ENCODE results near the gene GSTO1. TPM values are rescaled to one million over a fixed set of nuclear protein-coding genes. Genes with fewer than 3 reads are reported as not detected.
A peak's percentile ranks its signal among the peaks of the same experiment; 100 is the strongest.

The GSTO1 gene
- total and polyA plus RNA-seq, 4 donors = 47.2 to 244 (median 168) TPM

GRCh38 chr10:104257235-104257634 lies 2.5 kb downstream of the GSTO1 start:
- 90 to 95% methylated on average over 5 of the region's 5 CpGs for WGBS, 2 donors
- Histone ChIP-seq H3K36me3 (ENCODE audit: control insufficient read depth in 4 of 4, insufficient read depth in 4 of 4, low read length in 4 of 4) (peaks cover 13 to 40% (median 19%) of the 10 kb centered on the region in 4 donors), H3K9ac (ENCODE audit: insufficient read depth in 1 of 2, low read length in 2 of 2) (no peak overlapping the region), H3K4me3 (no peak overlapping the region), H3K27ac (ENCODE audit: low read depth in 1 of 2, low read length in 1 of 2) (no peak overlapping the region), H3K27me3 (ENCODE audit: control insufficient read depth in 3 of 3, insufficient read depth in 3 of 3, low read length in 2 of 3) (no peaks in the 10 kb centered on the region), H3K9me3 (ENCODE audit: control insufficient read depth in 4 of 4, insufficient read depth in 3 of 4, low read length in 3 of 4) (no peaks in the 10 kb centered on the region), H3K4me1 (ENCODE audit: control insufficient read depth in 5 of 5, insufficient read depth in 5 of 5, low read length in 5 of 5) (peaks cover 0 to 30% (median 11%) of the 10 kb centered on the region in 5 donors)
- no peak for DNase-seq
- TF ChIP-seq CTCF (IDR thresholded peaks at IDR 0.05; ENCODE audit: control extremely low read depth, extremely low read depth) = no peak
- no peak for ATAC-seq (ENCODE audit: insufficient read depth, low FRiP score)

DNA sequence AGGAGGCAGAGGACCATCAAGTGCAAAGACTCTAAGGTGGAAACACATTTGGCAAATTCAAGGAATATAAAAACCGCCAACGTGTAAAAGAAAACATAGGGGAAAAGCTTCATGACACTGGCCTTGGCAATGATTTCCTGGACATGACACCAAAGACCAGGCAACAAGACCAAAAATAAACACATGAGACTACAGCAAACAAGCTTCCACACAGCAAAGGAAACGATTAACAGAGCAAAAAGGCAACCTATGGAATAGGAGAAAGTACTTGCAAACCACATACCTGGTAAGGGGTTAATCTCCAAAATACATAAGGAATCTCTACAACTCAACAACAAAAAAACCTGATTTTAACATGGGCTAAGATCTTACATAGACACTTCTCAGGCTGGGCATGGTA lies 3.5 kb downstream of the GSTO1 start:
- TF ChIP-seq CTCF (IDR thresholded peaks at IDR 0.05; ENCODE audit: control extremely low read depth, extremely low read depth) = no peak
- no peaks in the 10 kb centered on the region for H3K27me3 ChIP-seq (ENCODE audit: control insufficient read depth in 3 of 3, insufficient read depth in 3 of 3, low read length in 2 of 3)
- no peak overlapping the region for H3K27ac ChIP-seq (ENCODE audit: low read depth in 1 of 2, low read length in 1 of 2)
- peaks cover 13 to 45% (median 21%) of the 10 kb centered on the region in 4 donors for H3K36me3 ChIP-seq (ENCODE audit: control insufficient read depth in 4 of 4, insufficient read depth in 4 of 4, low read length in 4 of 4)
- WGBS, 2 donors = 67 to 92% methylated on average over 3 of the region's 3 CpGs
- no peak overlapping the region for H3K9ac ChIP-seq (ENCODE audit: insufficient read depth in 1 of 2, low read length in 2 of 2)
- no peak for DNase-seq
- no peak overlapping the region for H3K4me3 ChIP-seq
- H3K4me1 ChIP-seq (ENCODE audit: control insufficient read depth in 5 of 5, insufficient read depth in 5 of 5, low read length in 5 of 5) = peaks cover 0 to 36% (median 11%) of the 10 kb centered on the region in 5 donors
- no peaks in the 10 kb centered on the region for H3K9me3 ChIP-seq (ENCODE audit: control insufficient read depth in 4 of 4, insufficient read depth in 3 of 4, low read length in 3 of 4)
- ATAC-seq (ENCODE audit: insufficient read depth, low FRiP score) = no peak

DNA sequence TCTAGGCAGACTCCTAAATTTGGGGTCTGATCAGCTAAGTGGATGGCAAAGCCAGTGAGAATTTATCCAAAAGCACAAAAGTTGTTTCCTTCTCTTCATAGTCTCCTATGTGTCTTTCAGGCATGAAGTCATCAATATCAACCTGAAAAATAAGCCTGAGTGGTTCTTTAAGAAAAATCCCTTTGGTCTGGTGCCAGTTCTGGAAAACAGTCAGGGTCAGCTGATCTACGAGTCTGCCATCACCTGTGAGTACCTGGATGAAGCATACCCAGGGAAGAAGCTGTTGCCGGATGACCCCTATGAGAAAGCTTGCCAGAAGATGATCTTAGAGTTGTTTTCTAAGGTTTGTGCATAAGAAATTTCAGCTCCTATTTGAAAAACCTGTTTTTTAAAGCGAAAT lies 4.8 kb downstream of the GSTO1 start:
- H3K9me3 ChIP-seq (ENCODE audit: control insufficient read depth in 4 of 4, insufficient read depth in 3 of 4, low read length in 3 of 4) = no peaks in the 10 kb centered on the region
- DNase-seq (no peak), ATAC-seq (ENCODE audit: insufficient read depth, low FRiP score) (no peak)
- peaks cover 15 to 48% (median 21%) of the 10 kb centered on the region in 4 donors for H3K36me3 ChIP-seq (ENCODE audit: control insufficient read depth in 4 of 4, insufficient read depth in 4 of 4, low read length in 4 of 4)
- H3K9ac ChIP-seq (ENCODE audit: insufficient read depth in 1 of 2, low read length in 2 of 2) = no peak overlapping the region
- peaks cover 0 to 36% (median 11%) of the 10 kb centered on the region in 5 donors for H3K4me1 ChIP-seq (ENCODE audit: control insufficient read depth in 5 of 5, insufficient read depth in 5 of 5, low read length in 5 of 5)
- 90 to 97% methylated on average over 3 of the region's 3 CpGs for WGBS, 2 donors
- peak overlapping the region in 1 of 2 donors; percentile 80 for H3K27ac ChIP-seq (ENCODE audit: low read depth in 1 of 2, low read length in 1 of 2)
- no peak overlapping the region for H3K4me3 ChIP-seq
- no peaks in the 10 kb centered on the region for H3K27me3 ChIP-seq (ENCODE audit: control insufficient read depth in 3 of 3, insufficient read depth in 3 of 3, low read length in 2 of 3)
- no peak for TF ChIP-seq CTCF (IDR thresholded peaks at IDR 0.05; ENCODE audit: control extremely low read depth, extremely low read depth)

All from lung (tissue), 12 donors.